ENCODE measurements around the gene PCNX2. TPM values are rescaled to one million over a fixed set of nuclear protein-coding genes. Genes with fewer than 3 reads are reported as not detected.

PCNX2 gene
- total and polyA plus RNA-seq, 2 of the 13 experiments (the other 11 are each of a cell fraction or from before 2014, with no cell fraction given), result 0.11 to 0.42 TPM

- TF ChIP-seq, protein P1, sequence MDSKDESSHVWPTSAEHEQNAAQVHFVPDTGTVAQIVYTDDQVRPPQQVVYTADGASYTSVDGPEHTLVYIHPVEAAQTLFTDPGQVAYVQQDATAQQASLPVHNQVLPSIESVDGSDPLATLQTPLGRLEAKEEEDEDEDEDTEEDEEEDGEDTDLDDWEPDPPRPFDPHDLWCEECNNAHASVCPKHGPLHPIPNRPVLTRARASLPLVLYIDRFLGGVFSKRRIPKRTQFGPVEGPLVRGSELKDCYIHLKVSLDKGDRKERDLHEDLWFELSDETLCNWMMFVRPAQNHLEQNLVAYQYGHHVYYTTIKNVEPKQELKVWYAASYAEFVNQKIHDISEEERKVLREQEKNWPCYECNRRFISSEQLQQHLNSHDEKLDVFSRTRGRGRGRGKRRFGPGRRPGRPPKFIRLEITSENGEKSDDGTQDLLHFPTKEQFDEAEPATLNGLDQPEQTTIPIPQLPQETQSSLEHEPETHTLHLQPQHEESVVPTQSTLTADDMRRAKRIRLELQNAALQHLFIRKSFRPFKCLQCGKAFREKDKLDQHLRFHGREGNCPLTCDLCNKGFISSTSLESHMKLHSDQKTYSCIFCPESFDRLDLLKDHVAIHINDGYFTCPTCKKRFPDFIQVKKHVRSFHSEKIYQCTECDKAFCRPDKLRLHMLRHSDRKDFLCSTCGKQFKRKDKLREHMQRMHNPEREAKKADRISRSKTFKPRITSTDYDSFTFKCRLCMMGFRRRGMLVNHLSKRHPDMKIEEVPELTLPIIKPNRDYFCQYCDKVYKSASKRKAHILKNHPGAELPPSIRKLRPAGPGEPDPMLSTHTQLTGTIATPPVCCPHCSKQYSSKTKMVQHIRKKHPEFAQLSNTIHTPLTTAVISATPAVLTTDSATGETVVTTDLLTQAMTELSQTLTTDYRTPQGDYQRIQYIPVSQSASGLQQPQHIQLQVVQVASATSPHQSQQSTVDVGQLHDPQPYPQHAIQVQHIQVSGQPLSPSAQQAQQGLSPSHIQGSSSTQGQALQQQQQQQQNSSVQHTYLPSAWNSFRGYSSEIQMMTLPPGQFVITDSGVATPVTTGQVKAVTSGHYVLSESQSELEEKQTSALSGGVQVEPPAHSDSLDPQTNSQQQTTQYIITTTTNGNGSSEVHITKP (CRISPR knock-in tag; IDR thresholded peaks at IDR 0.05; ENCODE audit: low read depth), result peak; percentile 58; the same call in 1 of the 2 replicates
- TF ChIP-seq KLF13 (CRISPR knock-in tag; IDR thresholded peaks at IDR 0.05) (no peak), IRF2 (CRISPR knock-in tag; IDR thresholded peaks at IDR 0.05) (no peak), NAIF1 (CRISPR knock-in tag; IDR thresholded peaks at IDR 0.05; ENCODE audit: borderline replicate concordance) (no peak), TCF7 (IDR thresholded peaks at IDR 0.05; ENCODE audit: low read depth) (0 out of 2 replicates have a peak, but pooled peaks have one; percentile 13), TEAD3 (CRISPR knock-in tag; optimal IDR thresholded peaks at IDR 0.05; ENCODE audit: borderline replicate concordance) (peak; percentile 87), SOX5 (CRISPR knock-in tag; IDR thresholded peaks at IDR 0.05; ENCODE audit: borderline replicate concordance) (peak; percentile 50; the same call in 1 of the 2 replicates), ATF2 (CRISPR knock-in tag; IDR thresholded peaks at IDR 0.05) (no peak), MXD4 (CRISPR knock-in tag; IDR thresholded peaks at IDR 0.05) (no peak), YY1 (IDR thresholded peaks at IDR 0.05; ENCODE audit: insufficient read depth, insufficient replicate concordance, low read depth, low read length) (no peak), CEBPG (CRISPR knock-in tag; IDR thresholded peaks at IDR 0.05) (no peak), GPN1 (CRISPR knock-in tag; IDR thresholded peaks at IDR 0.05; ENCODE audit: borderline replicate concordance) (no peak), ZNF616 (CRISPR knock-in tag; IDR thresholded peaks at IDR 0.05; ENCODE audit: low read depth) (no peak)
These were observed 41.6 kb downstream of the PCNX2 start (continued) for GRCh38 chr1:233253832-233254331.
